Stomach (tissue), 4 donors: ENCODE measurements around the gene ZNF408.

Experiments used
- EP300 ChIP-seq: sonication (generic); formaldehyde crosslinking; IDR thresholded peaks from one replicate; pipeline ENCODE4 v1.6.1; 2017; ENCODE audit warnings: antibody characterized with exemption
- POLR2A ChIP-seq, 4 donors: fragments of 450-650 bp; IDR thresholded peaks; one replicate each; pipeline ENCODE4 v1.6.1; 2016; ENCODE audit warnings: antibody characterized with exemption in 4 of 4, control low read depth in 2 of 4, mild to moderate bottlenecking in 1 of 4, moderate library complexity in 1 of 4

DNA sequence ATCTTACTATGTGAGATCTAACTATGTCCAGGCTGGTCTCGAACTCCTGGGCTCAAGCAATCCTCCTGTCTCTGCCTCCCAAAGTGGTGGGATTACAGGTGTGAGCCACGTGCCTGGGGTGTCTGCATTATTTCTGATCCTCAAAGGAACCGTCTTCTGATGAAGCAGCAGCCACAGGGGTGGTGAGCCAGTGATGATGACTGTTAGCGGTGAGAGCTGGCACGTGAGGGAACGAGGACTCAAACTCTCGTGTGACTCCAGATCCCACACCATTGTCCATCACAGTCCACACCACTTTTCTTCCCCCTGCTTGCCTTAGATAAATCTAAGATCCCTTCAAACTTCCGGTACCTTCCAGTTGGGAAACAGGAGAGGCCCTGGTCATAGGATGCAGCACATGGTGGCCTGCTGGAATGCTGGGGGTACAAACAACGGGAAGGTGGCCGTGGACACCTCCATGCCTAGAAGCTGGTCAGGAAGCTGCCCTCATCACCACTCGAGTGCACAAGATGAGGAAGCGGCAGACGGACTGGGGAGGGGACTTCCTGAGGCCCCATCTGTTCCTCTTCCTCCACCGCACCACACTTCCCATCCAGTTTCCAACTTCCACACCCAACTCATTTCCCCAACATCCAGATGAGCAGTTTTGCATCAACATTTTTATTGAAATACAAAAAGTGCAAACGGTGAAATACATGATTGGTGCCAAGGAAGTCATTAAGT lies 24.2 kb upstream of the ZNF408 start:
- TF ChIP-seq POLR2A (IDR thresholded peaks at IDR 0.05): no peak
- no peak for TF ChIP-seq EP300
